Suprapubic skin (tissue), 4 donors: Measurements from ENCODE around the gene CHST1. TPM values are rescaled to one million over a fixed set of nuclear protein-coding genes. Genes with fewer than 3 reads are reported as not detected.

Experiments
- DNase-seq, 2 donors: peaks; one replicate each; pipeline ENCODE4 v3.0.0-alpha.2; 2019; ENCODE audit warnings: low spot score in 2 of 2
- H3K27ac ChIP-seq: fragments of 200-600 bp; sonication (generic); one replicate; pipeline ENCODE4 v1.5.1; 2019
- H3K27me3 ChIP-seq: fragments of 200-600 bp; sonication (generic); one replicate; pipeline ENCODE4 v1.5.1; 2019
- H3K36me3 ChIP-seq: fragments of 200-600 bp; sonication (generic); one replicate; pipeline ENCODE4 v1.5.1; 2019
- H3K4me1 ChIP-seq: fragments of 200-600 bp; sonication (generic); one replicate; pipeline ENCODE4 v1.5.1; 2019
- H3K4me3 ChIP-seq: fragments of 200-600 bp; sonication (generic); one replicate; pipeline ENCODE4 v1.5.1; 2019; ENCODE audit warnings: mild to moderate bottlenecking
- H3K9me3 ChIP-seq: fragments of 200-600 bp; sonication (generic); one replicate; pipeline ENCODE4 v1.5.1; 2019
- EP300 ChIP-seq: sonication (generic); formaldehyde crosslinking; IDR thresholded peaks from one replicate; pipeline ENCODE4 v1.6.1; 2017; ENCODE audit warnings: antibody characterized with exemption
- POLR2A ChIP-seq, 2 donors: fragments of 450-650 bp; IDR thresholded peaks; one replicate each; pipeline ENCODE4 v1.6.1; 2017; ENCODE audit warnings: antibody characterized with exemption in 2 of 2, mild to moderate bottlenecking in 2 of 2, moderate library complexity in 2 of 2
- POLR2AphosphoS5 ChIP-seq, 3 donors: sonication (generic); formaldehyde crosslinking; IDR thresholded peaks; one replicate each; pipeline ENCODE4 v1.6.1; 2017; ENCODE audit warnings: antibody characterized with exemption in 3 of 3
- WGBS: methylation state at CpG from one replicate; pipeline ENCODE4 v1.1.5; 2018; 5-methylcytosine and 5-hydroxymethylcytosine counted together
- total RNA-seq, 4 donors: library from RNA; depleted of rRNA; stranded (reverse); fragments of >200 nt; gene quantifications; one replicate each; pipeline ENCODE4 v1.1.0, GENCODE V29; 2016
- TF ChIP-seq, protein P1 (sequence below), 2 donors: fragments of 200-600 bp in 1 of 2; fragments of 450-650 bp in 1 of 2; sonication (generic) in 1 of 2; IDR thresholded peaks; one replicate each; pipeline ENCODE4 v1.5.1; 2016 to 2019; ENCODE audit warnings: antibody characterized with exemption in 2 of 2, mild to moderate bottlenecking in 1 of 2, moderate library complexity in 1 of 2

The CHST1 gene
- total RNA-seq, 4 donors from 2014 or later = 0.38 to 1.1 (median 0.94) TPM; not detected in 1

DNA sequence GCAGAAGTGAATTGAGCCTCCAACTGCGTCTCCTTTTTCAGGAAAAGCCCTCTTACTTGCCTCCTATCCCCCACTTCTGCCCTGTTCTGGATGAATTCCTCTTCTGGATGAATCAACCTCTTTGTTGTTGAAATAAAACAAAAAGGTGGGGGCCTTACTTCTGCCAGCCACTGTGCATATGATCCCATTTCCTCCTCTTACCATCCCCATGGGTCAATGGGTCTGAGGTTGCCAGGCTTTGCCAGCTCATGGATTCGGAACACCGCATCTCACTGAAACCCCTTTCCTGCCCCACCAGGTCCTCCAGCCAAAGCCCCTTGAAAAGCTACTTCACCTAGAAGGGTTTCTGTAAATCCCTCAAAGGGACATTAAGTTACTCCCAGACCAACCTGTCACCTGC is 3.7 kb upstream of the CHST1 start:
- WGBS = 89% methylated on average over 3 of the region's 3 CpGs
- H3K9me3 ChIP-seq = no peaks in the 10 kb centered on the region
- H3K4me1 ChIP-seq = peaks cover 20% of the 10 kb centered on the region
- no peaks in the 10 kb centered on the region for H3K36me3 ChIP-seq
- TF ChIP-seq POLR2AphosphoS5 (IDR thresholded peaks at IDR 0.05) (no peak), EP300 (no peak)
- TF ChIP-seq, protein P1, sequence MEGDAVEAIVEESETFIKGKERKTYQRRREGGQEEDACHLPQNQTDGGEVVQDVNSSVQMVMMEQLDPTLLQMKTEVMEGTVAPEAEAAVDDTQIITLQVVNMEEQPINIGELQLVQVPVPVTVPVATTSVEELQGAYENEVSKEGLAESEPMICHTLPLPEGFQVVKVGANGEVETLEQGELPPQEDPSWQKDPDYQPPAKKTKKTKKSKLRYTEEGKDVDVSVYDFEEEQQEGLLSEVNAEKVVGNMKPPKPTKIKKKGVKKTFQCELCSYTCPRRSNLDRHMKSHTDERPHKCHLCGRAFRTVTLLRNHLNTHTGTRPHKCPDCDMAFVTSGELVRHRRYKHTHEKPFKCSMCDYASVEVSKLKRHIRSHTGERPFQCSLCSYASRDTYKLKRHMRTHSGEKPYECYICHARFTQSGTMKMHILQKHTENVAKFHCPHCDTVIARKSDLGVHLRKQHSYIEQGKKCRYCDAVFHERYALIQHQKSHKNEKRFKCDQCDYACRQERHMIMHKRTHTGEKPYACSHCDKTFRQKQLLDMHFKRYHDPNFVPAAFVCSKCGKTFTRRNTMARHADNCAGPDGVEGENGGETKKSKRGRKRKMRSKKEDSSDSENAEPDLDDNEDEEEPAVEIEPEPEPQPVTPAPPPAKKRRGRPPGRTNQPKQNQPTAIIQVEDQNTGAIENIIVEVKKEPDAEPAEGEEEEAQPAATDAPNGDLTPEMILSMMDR (IDR thresholded peaks at IDR 0.05) = no peak
- H3K27me3 ChIP-seq = peaks cover 16% of the 10 kb centered on the region
- H3K4me3 ChIP-seq = no peak overlapping the region
- H3K27ac ChIP-seq = no peak overlapping the region
- DNase-seq = no peak

DNA sequence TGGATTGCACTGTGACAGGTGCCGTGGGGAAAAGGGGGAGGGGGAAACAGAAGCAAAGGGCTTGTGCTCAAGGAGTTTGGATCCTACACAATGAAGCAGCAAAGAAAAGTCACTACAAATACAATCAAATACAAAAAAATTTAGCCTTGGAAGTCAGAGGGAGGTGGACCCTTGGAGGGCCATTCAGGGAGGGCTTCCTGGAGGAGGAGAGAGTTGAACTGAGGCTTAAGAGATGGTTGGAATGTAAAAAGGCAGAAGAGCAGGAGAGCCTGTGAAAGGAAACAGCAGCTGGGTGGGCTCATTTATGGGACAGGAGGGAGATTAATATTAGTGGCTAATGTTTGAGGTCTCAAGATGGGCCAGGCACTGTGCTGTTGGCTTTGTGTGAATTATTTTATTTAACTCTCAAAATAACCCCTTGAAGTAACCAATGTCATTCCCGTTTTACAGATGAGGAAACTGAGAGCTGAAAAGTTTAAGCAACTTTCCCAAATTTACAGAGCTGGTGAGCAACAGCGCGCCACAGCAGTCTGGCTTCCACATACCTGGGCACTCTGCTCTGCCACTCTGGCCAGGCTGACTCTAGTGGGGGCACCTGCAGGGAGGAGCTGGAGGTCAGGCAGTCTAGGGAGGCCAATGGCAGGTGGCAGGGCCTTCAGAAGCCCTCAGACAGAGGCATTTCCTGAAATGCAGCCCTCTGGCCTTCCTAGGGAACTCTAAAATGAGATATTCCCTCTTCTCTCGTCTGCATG is 2.7 kb upstream of the CHST1 start:
- no peak for DNase-seq
- Histone ChIP-seq H3K27me3 (peaks cover 26% of the 10 kb centered on the region), H3K4me1 (peaks cover 25% of the 10 kb centered on the region)

DNA sequence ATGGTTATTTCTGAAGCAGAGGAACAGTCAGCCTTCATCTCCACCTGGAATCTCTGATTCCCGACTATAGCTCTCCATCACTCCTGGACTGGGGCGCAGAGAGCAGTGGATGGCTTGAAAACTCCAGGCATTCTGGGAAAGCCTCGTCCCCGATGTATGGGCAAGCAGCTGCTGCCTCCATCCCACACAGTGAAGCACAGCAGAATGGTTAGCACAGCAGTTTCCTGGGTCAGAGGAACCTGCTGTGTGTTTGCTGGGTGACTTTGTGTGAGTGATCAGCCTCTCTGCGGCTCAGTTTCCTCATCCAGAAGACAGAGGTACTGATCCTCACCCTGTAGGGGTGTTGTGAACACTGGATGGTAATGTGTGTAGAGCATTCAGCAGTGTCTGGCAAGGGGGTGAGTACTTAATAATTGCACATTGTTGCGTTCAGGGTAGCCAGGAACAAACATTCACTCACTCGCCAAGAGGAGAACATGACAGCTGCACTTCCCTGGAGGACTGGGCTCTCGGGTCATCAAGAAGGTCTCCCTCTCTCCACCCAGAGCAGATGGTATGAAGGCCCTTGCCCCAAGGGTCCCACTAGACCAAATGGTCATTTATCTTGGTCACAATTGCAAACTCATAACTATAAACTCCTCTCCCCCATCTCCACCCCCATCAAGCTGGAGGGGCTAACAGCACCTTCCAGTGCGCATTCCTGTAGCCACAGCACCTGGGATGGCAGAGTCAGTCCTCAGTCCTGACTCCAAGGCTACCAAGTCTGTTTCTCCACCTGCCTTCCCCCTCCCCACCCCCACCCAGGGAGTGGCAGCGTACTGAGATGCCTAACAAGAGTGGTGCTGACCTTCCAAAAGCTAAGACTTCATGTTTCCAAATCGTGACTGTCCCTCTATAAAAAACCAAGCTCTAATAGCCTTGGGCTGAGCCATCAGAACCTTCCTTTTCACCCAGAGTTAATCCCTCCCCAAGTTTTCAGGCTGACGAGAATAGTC is 1.5 kb upstream of the CHST1 start:
- Histone ChIP-seq H3K9me3 (no peaks in the 10 kb centered on the region), H3K4me1 (peaks cover 25% of the 10 kb centered on the region), H3K27me3 (peaks cover 38% of the 10 kb centered on the region), H3K36me3 (no peaks in the 10 kb centered on the region), H3K27ac (no peak overlapping the region), H3K4me3 (no peak overlapping the region)
- peak in 1 of 2 donors; percentile 51 for DNase-seq
- TF ChIP-seq EP300 (no peak), POLR2AphosphoS5 (IDR thresholded peaks at IDR 0.05) (no peak)
- TF ChIP-seq, protein P1 (IDR thresholded peaks at IDR 0.05) = no peak
- 52% methylated on average over 11 of the region's 12 CpGs for WGBS

More for the DNA sequence above, 2.7 kb upstream of the CHST1 start:
- TF ChIP-seq POLR2A (IDR thresholded peaks at IDR 0.05) = no peak
- TF ChIP-seq, protein P1 (IDR thresholded peaks at IDR 0.05) = no peak
- TF ChIP-seq POLR2AphosphoS5 (IDR thresholded peaks at IDR 0.05) = no peak
- TF ChIP-seq EP300 = no peak
- WGBS = 79% methylated on average over 5 of the region's 5 CpGs
- H3K27ac ChIP-seq = no peak overlapping the region
- no peaks in the 10 kb centered on the region for H3K36me3 ChIP-seq
- H3K4me3 ChIP-seq = no peak overlapping the region
- H3K9me3 ChIP-seq = no peaks in the 10 kb centered on the region

DNA sequence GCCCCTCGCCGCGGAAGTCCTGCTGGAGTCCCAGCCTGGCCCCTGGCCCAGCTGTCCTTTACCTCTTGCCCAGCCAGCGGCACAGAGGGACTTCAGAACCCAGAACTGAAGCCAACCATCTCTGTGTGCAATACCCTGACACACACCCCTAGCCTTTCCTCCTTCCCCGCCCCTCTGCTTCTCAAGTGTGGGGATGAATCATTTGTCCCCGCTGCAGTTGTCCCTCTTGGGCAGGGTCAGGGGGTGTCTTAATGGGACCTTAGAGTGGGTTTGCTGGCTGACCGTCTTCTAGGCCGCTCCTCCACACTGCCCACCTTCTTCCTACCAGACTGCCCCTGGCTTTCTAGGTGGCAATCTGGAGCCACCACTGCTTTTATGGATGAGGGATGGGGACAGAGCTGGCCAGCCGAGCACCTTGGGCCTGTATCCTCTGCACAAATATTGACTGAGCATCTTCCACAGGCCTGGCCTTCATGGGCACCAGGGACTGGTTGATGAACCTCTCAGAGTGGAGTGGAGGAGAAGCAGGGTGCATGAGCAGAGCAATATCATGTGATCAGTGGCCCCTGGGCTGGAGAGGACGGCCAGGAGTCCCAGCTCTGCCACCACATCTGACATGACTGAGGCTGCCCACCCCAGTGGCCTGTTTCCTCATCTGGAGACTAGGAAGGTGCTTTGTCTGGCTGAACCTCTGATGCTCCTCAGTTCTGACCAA is 668 bp upstream of the CHST1 start:
- TF ChIP-seq, protein P1 (IDR thresholded peaks at IDR 0.05) = no peak
- TF ChIP-seq EP300 (no peak), POLR2AphosphoS5 (IDR thresholded peaks at IDR 0.05) (no peak), POLR2A (IDR thresholded peaks at IDR 0.05) (no peak)
- peak in 1 of 2 donors; percentile 66 for DNase-seq
- Histone ChIP-seq H3K27me3 (peaks cover 47% of the 10 kb centered on the region), H3K9me3 (no peaks in the 10 kb centered on the region), H3K4me3 (peak overlapping the region; percentile 73), H3K27ac (no peak overlapping the region), H3K36me3 (no peaks in the 10 kb centered on the region), H3K4me1 (peaks cover 25% of the 10 kb centered on the region)
- WGBS = 56% methylated on average over 5 of the region's 10 CpGs
